ENCODE results near the gene C16orf74.

C16orf74 gene

DNA sequence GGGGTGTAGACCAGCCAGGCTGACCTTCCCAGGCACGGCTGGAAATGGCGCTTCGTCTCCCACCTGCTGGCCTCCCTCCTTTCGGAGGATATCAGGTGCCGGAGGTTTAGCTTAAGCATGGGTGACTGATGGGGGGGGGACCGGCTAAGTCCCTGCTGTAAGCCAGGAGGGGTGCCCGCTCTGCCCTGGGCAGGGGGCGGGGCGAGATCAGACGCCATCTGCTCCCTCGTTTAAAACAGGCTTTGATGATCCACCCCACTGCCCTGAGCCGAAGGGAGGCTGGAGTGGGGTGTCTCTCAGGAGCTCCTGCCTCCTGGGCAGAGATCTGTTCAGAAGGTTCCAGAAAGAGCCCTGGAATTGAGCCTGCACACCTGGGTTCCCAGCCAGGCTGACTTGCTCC is 26.0 kb downstream of the C16orf74 start:
- TF ChIP-seq FOXP2 (optimal IDR thresholded peaks at IDR 0.05; ENCODE audit: control extremely low read depth, extremely low read length, insufficient read depth) (no peak), POLR2AphosphoS5 (IDR thresholded peaks at IDR 0.05; ENCODE audit: borderline replicate concordance, low read depth, low read length) (no peak), EZH2 (IDR thresholded peaks at IDR 0.05) (no peak)

GRCh38 chr16:85724126-85724879 is 26.6 kb downstream of the C16orf74 start:
- no peak overlapping the region for H3K27ac ChIP-seq
- no peak overlapping the region for H3K4me3 ChIP-seq
- no peaks in the 10 kb centered on the region for H3K9me3 ChIP-seq (ENCODE audit: low read depth, low read length)
- TF ChIP-seq FOXP2 (optimal IDR thresholded peaks at IDR 0.05; ENCODE audit: control extremely low read depth, extremely low read length, insufficient read depth), result no peak
- TF ChIP-seq EZH2 (IDR thresholded peaks at IDR 0.05), result no peak
- TF ChIP-seq POLR2AphosphoS5 (IDR thresholded peaks at IDR 0.05; ENCODE audit: borderline replicate concordance, low read depth, low read length), result no peak
- no peak for DNase-seq (ENCODE audit: low read depth, low spot score)
- H3K36me3 ChIP-seq (ENCODE audit: insufficient read depth, low read length), result no peaks in the 10 kb centered on the region
- no peak overlapping the region for H3K9ac ChIP-seq (ENCODE audit: insufficient read length)

More for the DNA sequence above, 26.0 kb downstream of the C16orf74 start:
- Histone ChIP-seq H3K9ac (ENCODE audit: insufficient read length) (no peak overlapping the region), H3K27ac (no peak overlapping the region), H3K36me3 (ENCODE audit: insufficient read depth, low read length) (no peaks in the 10 kb centered on the region), H3K9me3 (ENCODE audit: low read depth, low read length) (no peaks in the 10 kb centered on the region), H3K4me3 (no peak overlapping the region)
- no peak for DNase-seq (ENCODE audit: low read depth, low spot score)

DNA sequence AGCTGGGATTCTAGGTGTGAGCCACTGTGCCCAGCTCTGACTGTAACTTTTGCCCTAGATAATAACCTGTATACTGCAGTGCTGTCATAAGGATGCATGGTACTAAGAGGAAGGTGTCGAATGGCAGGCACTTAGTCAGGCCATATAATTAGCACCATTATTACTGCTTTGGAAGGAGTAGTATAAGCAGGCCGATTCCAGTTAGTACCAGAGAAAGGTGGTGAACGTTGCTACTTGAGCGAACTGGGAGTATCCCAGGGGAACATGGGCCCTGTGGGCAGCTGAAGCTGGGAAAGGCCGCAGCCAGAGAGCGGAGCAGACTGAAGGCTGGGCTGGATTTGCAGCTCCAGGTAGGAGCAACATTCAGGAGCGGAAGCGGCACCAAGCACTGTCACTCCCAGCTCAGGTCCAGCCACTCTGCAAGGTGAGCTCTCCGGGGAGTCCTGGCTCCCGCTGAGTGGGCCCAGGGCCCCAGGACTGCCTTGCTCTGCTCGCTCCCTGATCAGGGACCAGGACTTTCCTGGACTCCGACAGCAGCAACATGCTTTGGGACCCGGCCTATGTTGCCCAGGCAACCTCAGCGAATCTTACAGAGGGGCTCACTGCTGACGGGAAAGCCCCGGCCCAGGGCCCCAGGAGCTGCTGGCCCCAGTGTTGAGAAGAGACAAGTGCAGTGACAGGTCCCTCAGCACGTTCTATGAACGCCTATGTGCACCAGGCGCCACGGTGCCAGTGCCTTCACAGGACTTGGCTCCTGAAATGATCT is 28.6 kb downstream of the C16orf74 start:
- Histone ChIP-seq H3K9ac (ENCODE audit: insufficient read length) (no peak overlapping the region), H3K4me3 (no peak overlapping the region), H3K36me3 (ENCODE audit: insufficient read depth, low read length) (no peaks in the 10 kb centered on the region), H3K27ac (no peak overlapping the region), H3K9me3 (ENCODE audit: low read depth, low read length) (no peaks in the 10 kb centered on the region)
- TF ChIP-seq EZH2 (IDR thresholded peaks at IDR 0.05) (no peak), POLR2AphosphoS5 (IDR thresholded peaks at IDR 0.05; ENCODE audit: borderline replicate concordance, low read depth, low read length) (no peak), FOXP2 (optimal IDR thresholded peaks at IDR 0.05; ENCODE audit: control extremely low read depth, extremely low read length, insufficient read depth) (no peak)
- DNase-seq (ENCODE audit: low read depth, low spot score), result no peak

DNA sequence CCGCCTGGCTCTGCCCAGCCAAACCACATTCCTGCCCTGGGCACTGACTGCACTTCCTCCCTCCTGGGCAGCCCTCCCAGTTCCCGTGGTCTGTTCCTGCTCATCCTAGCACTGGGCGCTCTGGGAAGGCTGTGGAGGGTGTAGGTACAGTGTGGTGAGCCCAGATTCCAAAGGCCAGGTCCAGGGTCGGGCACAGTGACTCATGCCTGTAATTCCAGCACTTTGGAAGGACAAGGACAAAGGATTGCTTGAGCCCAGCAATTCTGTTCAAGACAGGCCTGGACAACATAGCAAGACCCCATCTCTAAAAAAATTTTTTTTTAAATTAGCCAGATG is 30.6 kb downstream of the C16orf74 start:
- no peak overlapping the region for H3K4me3 ChIP-seq
- no peak overlapping the region for H3K9ac ChIP-seq (ENCODE audit: insufficient read length)
- no peak for TF ChIP-seq EZH2 (IDR thresholded peaks at IDR 0.05)
- no peak for TF ChIP-seq POLR2AphosphoS5 (IDR thresholded peaks at IDR 0.05; ENCODE audit: borderline replicate concordance, low read depth, low read length)
- no peak for TF ChIP-seq FOXP2 (optimal IDR thresholded peaks at IDR 0.05; ENCODE audit: control extremely low read depth, extremely low read length, insufficient read depth)
- H3K27ac ChIP-seq, result no peak overlapping the region
- no peaks in the 10 kb centered on the region for H3K36me3 ChIP-seq (ENCODE audit: insufficient read depth, low read length)
- DNase-seq (ENCODE audit: low read depth, low spot score), result no peak
- no peaks in the 10 kb centered on the region for H3K9me3 ChIP-seq (ENCODE audit: low read depth, low read length)

DNA sequence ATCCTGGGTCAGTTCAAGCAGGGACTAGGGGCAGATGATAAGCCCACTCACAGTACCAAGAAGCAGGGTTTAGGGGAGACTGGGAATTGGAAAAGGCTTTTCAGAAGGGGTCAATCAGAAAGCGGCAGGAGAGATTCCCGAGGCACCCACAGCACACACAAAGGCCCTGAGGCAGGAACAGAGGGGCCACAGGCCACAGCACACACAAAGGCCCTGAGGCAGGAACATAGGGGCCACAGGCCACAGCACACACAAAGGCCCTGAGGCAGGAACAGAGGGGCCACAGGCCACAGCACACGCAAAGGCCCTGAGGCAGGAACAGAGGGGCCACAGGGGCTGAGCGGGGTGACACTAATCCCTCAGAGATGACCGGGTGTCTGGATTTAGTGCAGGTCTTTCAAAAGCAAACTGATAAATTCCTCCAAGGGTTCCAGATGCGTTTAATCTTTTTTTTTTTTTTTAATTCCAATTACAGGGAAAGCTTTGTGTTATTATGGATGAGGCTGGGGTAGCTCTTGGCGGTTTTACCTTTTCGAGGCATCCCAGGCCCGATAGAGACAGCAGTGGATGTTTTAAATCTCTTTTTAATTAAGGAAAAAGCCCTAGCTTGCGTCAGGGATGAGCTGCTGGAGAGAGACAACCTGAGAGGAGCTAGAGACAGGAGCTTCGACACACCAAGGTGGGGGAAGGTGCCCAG is 31.1 kb downstream of the C16orf74 start:
- H3K9ac ChIP-seq (ENCODE audit: insufficient read length), result no peak overlapping the region
- no peaks in the 10 kb centered on the region for H3K36me3 ChIP-seq (ENCODE audit: insufficient read depth, low read length)
- no peak overlapping the region for H3K4me3 ChIP-seq
- no peaks in the 10 kb centered on the region for H3K9me3 ChIP-seq (ENCODE audit: low read depth, low read length)
- DNase-seq (ENCODE audit: low read depth, low spot score), result no peak
- no peak for TF ChIP-seq EZH2 (IDR thresholded peaks at IDR 0.05)
- no peak for TF ChIP-seq POLR2AphosphoS5 (IDR thresholded peaks at IDR 0.05; ENCODE audit: borderline replicate concordance, low read depth, low read length)
- no peak for TF ChIP-seq FOXP2 (optimal IDR thresholded peaks at IDR 0.05; ENCODE audit: control extremely low read depth, extremely low read length, insufficient read depth)
- no peak overlapping the region for H3K27ac ChIP-seq

DNA sequence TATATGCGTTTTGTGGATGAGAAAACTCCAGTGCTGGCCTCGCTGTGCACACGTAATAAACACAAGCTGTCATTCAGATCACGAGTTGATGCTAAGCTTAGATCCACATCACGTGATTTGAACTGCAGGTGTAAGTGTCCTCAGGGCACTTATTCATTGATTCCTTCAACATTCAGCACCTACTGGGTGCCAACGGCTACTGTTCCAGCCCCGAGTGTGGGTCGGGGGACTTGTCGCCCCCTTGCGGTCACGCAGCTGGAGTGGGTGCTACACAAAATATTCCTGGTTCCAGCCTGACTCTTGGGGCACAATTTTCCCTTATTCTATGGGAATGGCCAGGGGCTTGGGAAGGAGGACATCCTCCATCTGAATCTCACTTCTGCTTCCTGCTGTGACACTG is 32.2 kb downstream of the C16orf74 start:
- no peaks in the 10 kb centered on the region for H3K36me3 ChIP-seq (ENCODE audit: insufficient read depth, low read length)
- H3K9me3 ChIP-seq (ENCODE audit: low read depth, low read length), result no peaks in the 10 kb centered on the region
- no peak overlapping the region for H3K9ac ChIP-seq (ENCODE audit: insufficient read length)
- no peak overlapping the region for H3K4me3 ChIP-seq
- H3K27ac ChIP-seq, result no peak overlapping the region
- no peak for TF ChIP-seq EZH2 (IDR thresholded peaks at IDR 0.05)
- TF ChIP-seq FOXP2 (optimal IDR thresholded peaks at IDR 0.05; ENCODE audit: control extremely low read depth, extremely low read length, insufficient read depth), result no peak
- no peak for DNase-seq (ENCODE audit: low read depth, low spot score)

DNA sequence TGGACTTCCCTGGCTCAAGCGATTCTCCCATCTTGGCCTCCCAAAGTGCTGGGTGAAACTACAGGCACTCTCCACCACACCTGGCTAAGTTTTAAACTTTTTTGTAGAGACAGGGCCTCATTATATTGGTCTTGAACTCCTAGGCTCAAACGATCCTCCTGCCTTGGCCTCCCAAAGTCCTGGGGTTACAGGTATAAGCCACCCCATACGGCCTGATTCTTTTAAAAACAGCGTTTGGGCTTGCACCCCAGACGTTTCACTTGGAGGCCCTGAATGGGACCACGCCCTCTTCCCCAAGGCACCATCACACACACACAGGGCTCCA is 32.8 kb downstream of the C16orf74 start:
- Histone ChIP-seq H3K9me3 (ENCODE audit: low read depth, low read length) (no peaks in the 10 kb centered on the region), H3K4me3 (no peak overlapping the region), H3K36me3 (ENCODE audit: insufficient read depth, low read length) (no peaks in the 10 kb centered on the region), H3K9ac (ENCODE audit: insufficient read length) (no peak overlapping the region), H3K27ac (no peak overlapping the region)
- no peak for DNase-seq (ENCODE audit: low read depth, low spot score)
- no peak for TF ChIP-seq EZH2 (IDR thresholded peaks at IDR 0.05)
- TF ChIP-seq FOXP2 (optimal IDR thresholded peaks at IDR 0.05; ENCODE audit: control extremely low read depth, extremely low read length, insufficient read depth), result no peak
- no peak for TF ChIP-seq POLR2AphosphoS5 (IDR thresholded peaks at IDR 0.05; ENCODE audit: borderline replicate concordance, low read depth, low read length)

GRCh38 chr16:85717393-85718152 is 33.3 kb downstream of the C16orf74 start:
- Histone ChIP-seq H3K9me3 (ENCODE audit: low read depth, low read length) (no peaks in the 10 kb centered on the region), H3K36me3 (ENCODE audit: insufficient read depth, low read length) (no peaks in the 10 kb centered on the region), H3K4me3 (no peak overlapping the region), H3K27ac (no peak overlapping the region), H3K9ac (ENCODE audit: insufficient read length) (no peak overlapping the region)
- TF ChIP-seq POLR2AphosphoS5 (IDR thresholded peaks at IDR 0.05; ENCODE audit: borderline replicate concordance, low read depth, low read length), result no peak
- DNase-seq (ENCODE audit: low read depth, low spot score), result no peak

Measured in SK-N-MC (cell line).